HCT116 (cell line): Measurements from ENCODE around the gene PSPC1. TPM values are rescaled to one million over a fixed set of nuclear protein-coding genes. Genes with fewer than 3 reads are reported as not detected.

Experiments used
- ATAC-seq: fragments of 200-7000 bp; cut with Tn5 transposase; 2 replicates; pipeline ENCODE4 v1.9.1; 2020; ENCODE audit warnings: mild to moderate bottlenecking, moderate library complexity
- BruUV-seq: library from RNA; stranded (reverse); fragments of 400-500 nt; replicated peaks from 2 replicates; lab custom pipeline; 2021; lab: Mats Ljungman, UMichigan
- CTCF ChIA-PET: fragments of 300-600 bp; sonication (Branson Sonifier 250); formaldehyde crosslinking; loops from one replicate; lab custom pipeline; 2021; ENCODE audit warnings: antibody characterized with exemption; lab: Charles Lee
- POLR2A ChIA-PET: fragments of 300-600, 350-600 bp; sonication (Branson Sonifier 250); formaldehyde crosslinking; loops from one replicate; lab custom pipeline; 2021; ENCODE audit warnings: antibody characterized with exemption; lab: Charles Lee
- RAD21 ChIA-PET, 2 experiments: fragments of 300-600 bp; sonication (Branson Sonifier 250); formaldehyde crosslinking; loops; one replicate each; lab custom pipeline; 2023; ENCODE audit warnings: low total read pairs in 2 of 2; ENCODE audit not compliant: uncharacterized antibody in 2 of 2, unreplicated experiment in 2 of 2, low non-redundant PET in 1 of 2; lab: Charles Lee
- DNase-seq: peaks from one replicate; pipeline ENCODE4 v3.0.0-alpha.2; 2010; ENCODE audit warnings: low read depth, low spot score
- H2AFZ ChIP-seq: fragments of 200-600 bp; shearing (Covaris generic), sonication (generic); 2 replicates; pipeline ENCODE4 v1.6.1; 2017; ENCODE audit warnings: low read depth, mixed run types, mixed read lengths, antibody characterized with exemption, low read length; ENCODE audit not compliant: poor library complexity, severe bottlenecking
- H3K27ac ChIP-seq: 2 replicates; pipeline ENCODE4 v1.5.1; 2012; ENCODE audit warnings: low read depth, low read length
- H3K27me3 ChIP-seq: fragments of 200-600 bp; sonication (generic); 2 replicates; pipeline ENCODE4 v1.6.1; 2016; ENCODE audit warnings: mixed run types, low read length, mixed read lengths; ENCODE audit not compliant: insufficient read depth
- H3K36me3 ChIP-seq, 2 experiments: fragments of 200-500 bp in 1 of 2; fragments of 200-600 bp in 1 of 2; sonication (Bioruptor generic) in 1 of 2; sonication (generic) in 1 of 2; 2 replicates each; pipeline versions ENCODE4 v1.5.1 to v1.6.1; 2014 to 2016; ENCODE audit warnings: low read length in 2 of 2, inconsistent platforms in 1 of 2, mixed read lengths in 1 of 2, mixed run types in 1 of 2; ENCODE audit not compliant: insufficient read depth in 2 of 2, control insufficient read depth in 1 of 2
- H3K4me1 ChIP-seq, 2 experiments: fragments of 200-600 bp in 1 of 2; sonication (generic) in 1 of 2; 2 replicates each; pipeline versions ENCODE4 v1.5.1 to v1.6.1; 2012 to 2017; ENCODE audit warnings: low read length in 2 of 2, inconsistent platforms in 1 of 2, mild to moderate bottlenecking in 1 of 2, mixed read lengths in 1 of 2, mixed run types in 1 of 2, moderate library complexity in 1 of 2; ENCODE audit not compliant: insufficient read depth in 2 of 2, control insufficient read depth in 1 of 2
- H3K4me2 ChIP-seq: fragments of 200-600 bp; sonication (generic); 2 replicates; pipeline ENCODE4 v1.6.1; 2017; ENCODE audit warnings: mixed run types, low read length, mixed read lengths
- H3K4me3 ChIP-seq, 2 experiments: fragments of 200-600 bp in 1 of 2; sonication (generic) in 1 of 2; replicated peaks in 1 of 2; 2 replicates each; pipeline ENCODE4 v1.5.1; 2011 to 2016; ENCODE audit warnings: low read length in 2 of 2, control low read depth in 1 of 2, low read depth in 1 of 2, mild to moderate bottlenecking in 1 of 2, mixed read lengths in 1 of 2, mixed run types in 1 of 2
- H3K79me2 ChIP-seq: fragments of 200-600 bp; sonication (generic); 2 replicates; pipeline ENCODE4 v1.6.1; 2017; ENCODE audit warnings: mild to moderate bottlenecking, mixed run types, low read length, moderate library complexity, mixed read lengths; ENCODE audit not compliant: insufficient read depth
- H3K9ac ChIP-seq: fragments of 200-600 bp; sonication (generic); 2 replicates; pipeline ENCODE4 v1.6.1; 2016; ENCODE audit warnings: low read length, mixed read lengths
- H3K9me2 ChIP-seq: fragments of 200-600 bp; sonication (generic), shearing (Covaris generic); 2 replicates; pipeline ENCODE4 v1.6.1; 2017; ENCODE audit warnings: mixed run types, mild to moderate bottlenecking, moderate library complexity; ENCODE audit not compliant: insufficient read depth
- H3K9me3 ChIP-seq, 2 experiments: fragments of 200-500 bp in 1 of 2; fragments of 200-600 bp in 1 of 2; sonication (Bioruptor generic) in 1 of 2; sonication (generic) in 1 of 2; 2 replicates each; pipeline ENCODE4 v1.6.1; 2014 to 2017; ENCODE audit warnings: low read length in 2 of 2, mixed read lengths in 2 of 2, inconsistent platforms in 1 of 2, low read depth in 1 of 2, mild to moderate bottlenecking in 1 of 2, mixed run types in 1 of 2, moderate library complexity in 1 of 2; ENCODE audit not compliant: control insufficient read depth in 1 of 2, insufficient read depth in 1 of 2
- H4K20me1 ChIP-seq: fragments of 200-600 bp; sonication (generic), shearing (Covaris generic); 2 replicates; pipeline ENCODE4 v1.6.1; 2017; ENCODE audit warnings: mixed run types, mild to moderate bottlenecking, moderate library complexity; ENCODE audit not compliant: insufficient read depth
- ATF3 ChIP-seq: IDR thresholded peaks from 2 replicates; pipeline ENCODE4 v1.6.1; 2012
- EGR1 ChIP-seq: IDR thresholded peaks from 2 replicates; pipeline ENCODE4 v1.6.1; 2012; ENCODE audit warnings: low read depth
- ELF1 ChIP-seq: IDR thresholded peaks from 2 replicates; pipeline ENCODE4 v1.6.1; 2012; ENCODE audit warnings: low read depth, borderline replicate concordance
- EZH2phosphoT487 ChIP-seq: fragments of 200-600 bp; IDR thresholded peaks from 2 replicates; pipeline ENCODE4 v1.6.1; 2018; ENCODE audit warnings: antibody characterized with exemption, borderline replicate concordance
- JUND ChIP-seq: IDR thresholded peaks from 2 replicates; pipeline ENCODE4 v1.6.1; 2012
- POLR2A ChIP-seq: IDR thresholded peaks from 2 replicates; pipeline ENCODE4 v1.7.0; 2011; ENCODE audit warnings: borderline replicate concordance; ENCODE audit not compliant: insufficient read depth, insufficient read length; ENCODE audit errors: extremely low read depth
- POLR2AphosphoS5 ChIP-seq: IDR thresholded peaks from 2 replicates; pipeline ENCODE4 v1.6.1; 2011; ENCODE audit warnings: mild to moderate bottlenecking, low read depth, low read length, moderate library complexity
- REST ChIP-seq: IDR thresholded peaks from 2 replicates; pipeline ENCODE4 v1.6.1; 2012; ENCODE audit warnings: low read depth
- SIN3A ChIP-seq: IDR thresholded peaks from 2 replicates; pipeline ENCODE4 v1.6.1; 2012; ENCODE audit warnings: low read depth
- SP1 ChIP-seq: IDR thresholded peaks from 2 replicates; pipeline ENCODE4 v1.6.1; 2012; ENCODE audit warnings: low read depth
- YY1 ChIP-seq: IDR thresholded peaks from 2 replicates; pipeline ENCODE4 v1.6.1; 2011; ENCODE audit warnings: low read length, low read depth, moderate library complexity, mild to moderate bottlenecking; ENCODE audit not compliant: insufficient replicate concordance; ENCODE audit errors: extremely low read depth
- ZFX ChIP-seq: fragments of 450-650 bp; IDR thresholded peaks from 2 replicates; pipeline ENCODE4 v1.6.1; 2017
- intact Hi-C: fragments of 100-400 bp; cut with micrococcal nuclease; formaldehyde crosslinking; loops from 2 replicates; pipeline ENCODE4 v1.10.0; 2022
- total RNA-seq: library from RNA; stranded (reverse); gene quantifications from one replicate; pipeline ENCODE4 v1.2.1, GENCODE V29; 2021; ENCODE audit not compliant: unreplicated experiment
- TF ChIP-seq, protein P1 (sequence below), 3 experiments: fragments of 200-600 bp in 1 of 3; sonication (generic) in 1 of 3; IDR thresholded peaks in 2 of 3; conservative IDR thresholded peaks in 1 of 3; 2 replicates each; pipeline ENCODE4 v1.5.1; 2012 to 2017; ENCODE audit warnings: low read depth in 2 of 3, low read length in 2 of 3, antibody characterized with exemption in 1 of 3, borderline replicate concordance in 1 of 3, control low read depth in 1 of 3, mild to moderate bottlenecking in 1 of 3, mixed read lengths in 1 of 3, mixed run types in 1 of 3, moderate library complexity in 1 of 3; ENCODE audit not compliant: insufficient read depth in 1 of 3

PSPC1 gene
- total RNA-seq, 1 experiment from 2014 or later = 57.7 TPM

DNA sequence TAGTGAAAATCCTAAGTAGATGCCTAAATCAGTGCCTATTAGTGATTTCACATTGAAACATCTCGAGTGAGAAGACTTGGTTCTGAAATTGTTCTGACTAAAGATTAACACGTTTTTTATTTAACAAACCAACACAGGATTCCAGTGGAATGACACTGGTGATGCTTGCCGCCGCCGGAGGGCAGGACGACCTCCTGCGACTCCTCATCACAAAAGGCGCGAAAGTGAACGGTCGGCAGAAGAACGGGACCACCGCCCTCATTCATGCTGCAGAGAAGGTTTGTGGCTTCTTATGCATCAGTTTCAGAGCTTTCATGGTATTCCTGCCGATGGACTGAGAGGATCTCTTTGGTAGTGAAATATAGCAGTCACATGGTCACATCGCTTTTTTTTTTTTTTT lies 121.2 kb downstream of the PSPC1 start:
- H3K4me3 ChIP-seq = no peak overlapping the region
- ATAC-seq = no peak
- no peak for DNase-seq
- no peaks in the 10 kb centered on the region for H3K9me2 ChIP-seq
- no peak overlapping the region for H2AFZ ChIP-seq
- RAD21 ChIA-PET = no interaction called here
- H3K27me3 ChIP-seq = no peaks in the 10 kb centered on the region
- no peaks in the 10 kb centered on the region for H3K79me2 ChIP-seq
- H3K36me3 ChIP-seq = peaks cover 11 to 18% of the 10 kb centered on the region in 2 experiments; a peak in 3 of 4 replicates
- H3K9me3 ChIP-seq = no peaks in the 10 kb centered on the region
- CTCF ChIA-PET = no interaction called here
- no peak overlapping the region for H3K4me2 ChIP-seq
- BruUV-seq = no TSS peak
- intact Hi-C loops = loop anchor here (2.0 kb wide), 1 partner anchor 19 kb away; no protein-coding TSS in a partner anchor
- POLR2A ChIA-PET = interaction anchor here (0.7 kb wide), 1 partner anchor 299 kb away, joined by 3 read pairs; no protein-coding TSS in a partner anchor
- no peaks in the 10 kb centered on the region for H3K4me1 ChIP-seq
- H3K27ac ChIP-seq = no peak overlapping the region
- TF ChIP-seq ELF1 = no peak
- TF ChIP-seq SIN3A = no peak
- TF ChIP-seq EGR1 = no peak
- TF ChIP-seq POLR2A = no peak
- TF ChIP-seq YY1 = no peak
- TF ChIP-seq, protein P1, sequence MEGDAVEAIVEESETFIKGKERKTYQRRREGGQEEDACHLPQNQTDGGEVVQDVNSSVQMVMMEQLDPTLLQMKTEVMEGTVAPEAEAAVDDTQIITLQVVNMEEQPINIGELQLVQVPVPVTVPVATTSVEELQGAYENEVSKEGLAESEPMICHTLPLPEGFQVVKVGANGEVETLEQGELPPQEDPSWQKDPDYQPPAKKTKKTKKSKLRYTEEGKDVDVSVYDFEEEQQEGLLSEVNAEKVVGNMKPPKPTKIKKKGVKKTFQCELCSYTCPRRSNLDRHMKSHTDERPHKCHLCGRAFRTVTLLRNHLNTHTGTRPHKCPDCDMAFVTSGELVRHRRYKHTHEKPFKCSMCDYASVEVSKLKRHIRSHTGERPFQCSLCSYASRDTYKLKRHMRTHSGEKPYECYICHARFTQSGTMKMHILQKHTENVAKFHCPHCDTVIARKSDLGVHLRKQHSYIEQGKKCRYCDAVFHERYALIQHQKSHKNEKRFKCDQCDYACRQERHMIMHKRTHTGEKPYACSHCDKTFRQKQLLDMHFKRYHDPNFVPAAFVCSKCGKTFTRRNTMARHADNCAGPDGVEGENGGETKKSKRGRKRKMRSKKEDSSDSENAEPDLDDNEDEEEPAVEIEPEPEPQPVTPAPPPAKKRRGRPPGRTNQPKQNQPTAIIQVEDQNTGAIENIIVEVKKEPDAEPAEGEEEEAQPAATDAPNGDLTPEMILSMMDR (IDR thresholded peaks at IDR 0.05 in 2 of 3, conservative IDR thresholded peaks at IDR 0.05 in 1 of 3; ENCODE audit: borderline replicate concordance in 1 of 3, insufficient read depth in 1 of 3, low read depth in 2 of 3, low read length in 2 of 3) = no peak
- no peak overlapping the region for H3K9ac ChIP-seq
- no peaks in the 10 kb centered on the region for H4K20me1 ChIP-seq

- Histone ChIP-seq H3K9me3 (no peaks in the 10 kb centered on the region), H3K27ac (no peak overlapping the region), H3K4me1 (no peaks in the 10 kb centered on the region), H3K4me3 (no peak overlapping the region), H3K9me2 (no peaks in the 10 kb centered on the region), H3K9ac (no peak overlapping the region), H3K27me3 (no peaks in the 10 kb centered on the region), H2AFZ (no peak overlapping the region), H4K20me1 (no peaks in the 10 kb centered on the region), H3K4me2 (no peak overlapping the region), H3K36me3 (peaks cover 11 to 18% of the 10 kb centered on the region in 2 experiments; a peak in 3 of 4 replicates), H3K79me2 (no peaks in the 10 kb centered on the region)
- ChIA-PET CTCF (no interaction called here), RAD21 (no interaction called here), POLR2A (interaction anchor here (0.7 kb wide), 1 partner anchor 299 kb away, joined by 3 read pairs; no protein-coding TSS in a partner anchor)
- intact Hi-C loops = loop anchor here (2.0 kb wide), 1 partner anchor 20 kb away; no protein-coding TSS in a partner anchor
- no peak for ATAC-seq
- TF ChIP-seq REST = no peak
- no peak for TF ChIP-seq EZH2phosphoT487
- TF ChIP-seq ZFX = no peak
- no peak for TF ChIP-seq ATF3
- no peak for TF ChIP-seq JUND
- no peak for TF ChIP-seq POLR2AphosphoS5
- no peak for TF ChIP-seq SP1
- no peak for TF ChIP-seq EGR1
- TSS peak; percentile 20 for BruUV-seq
- no peak for DNase-seq
Measured at GRCh38 chr13:19661126-19661525, 121.6 kb downstream of the PSPC1 start.
